Right kidney (tissue), 1 donor: Measurements from ENCODE around the gene NELL1.

Source experiments
- DNase-seq: peaks from one replicate; pipeline ENCODE4 v3.0.0-alpha.2; 2016

The NELL1 gene

GRCh38 chr11:20874358-20874757 is 205.0 kb downstream of the NELL1 start:
- DNase-seq = no peak

DNA sequence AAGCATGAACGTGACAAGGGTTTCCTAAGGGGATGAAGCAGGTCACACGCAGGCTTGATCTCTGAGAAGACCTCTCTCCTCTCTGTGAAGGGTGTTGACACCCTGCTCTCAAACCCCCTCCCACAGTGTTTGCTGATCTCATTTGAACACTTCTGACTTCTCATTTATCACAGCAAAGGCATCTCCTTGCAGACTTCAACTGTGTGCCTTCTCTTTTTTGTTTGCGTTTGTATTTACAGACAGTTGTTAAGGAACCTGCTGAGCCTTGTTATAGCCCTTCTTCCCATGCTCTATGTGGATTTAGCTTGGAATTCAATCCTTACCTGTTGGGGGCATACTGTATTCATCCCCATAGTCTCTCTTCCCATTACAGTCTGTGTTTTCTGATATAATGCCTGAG is 206.5 kb downstream of the NELL1 start:
- no peak for DNase-seq

- DNase-seq = no peak
Measured at GRCh38 chr11:20876738-20877137, 207.4 kb downstream of the NELL1 start.

DNA sequence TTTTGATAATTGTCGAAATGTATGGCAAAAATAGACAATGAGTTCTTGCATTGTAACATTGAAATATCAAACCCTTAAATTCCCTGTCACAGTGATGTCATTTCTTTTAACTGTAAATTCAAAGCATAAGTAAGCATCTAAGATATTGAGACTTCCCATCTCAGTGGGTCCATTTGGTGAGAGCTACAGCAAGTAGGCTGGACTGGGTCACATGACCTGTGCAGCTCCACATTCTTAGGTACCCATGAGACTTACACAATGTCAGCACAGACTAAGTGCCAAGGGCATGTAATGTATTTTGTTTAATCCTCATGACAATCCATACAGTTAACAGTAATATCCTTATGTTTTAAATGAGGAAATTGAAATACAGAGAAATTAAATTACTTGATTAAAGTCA is 210.7 kb downstream of the NELL1 start:
- DNase-seq = no peak

- DNase-seq = no peak
Measured at GRCh38 chr11:20881328-20882079, 212.1 kb downstream of the NELL1 start.

GRCh38 chr11:20887137-20887536 is 217.8 kb downstream of the NELL1 start:
- no peak for DNase-seq

- DNase-seq = no peak
Measured at GRCh38 chr11:20894296-20894695, 224.9 kb downstream of the NELL1 start.

DNA sequence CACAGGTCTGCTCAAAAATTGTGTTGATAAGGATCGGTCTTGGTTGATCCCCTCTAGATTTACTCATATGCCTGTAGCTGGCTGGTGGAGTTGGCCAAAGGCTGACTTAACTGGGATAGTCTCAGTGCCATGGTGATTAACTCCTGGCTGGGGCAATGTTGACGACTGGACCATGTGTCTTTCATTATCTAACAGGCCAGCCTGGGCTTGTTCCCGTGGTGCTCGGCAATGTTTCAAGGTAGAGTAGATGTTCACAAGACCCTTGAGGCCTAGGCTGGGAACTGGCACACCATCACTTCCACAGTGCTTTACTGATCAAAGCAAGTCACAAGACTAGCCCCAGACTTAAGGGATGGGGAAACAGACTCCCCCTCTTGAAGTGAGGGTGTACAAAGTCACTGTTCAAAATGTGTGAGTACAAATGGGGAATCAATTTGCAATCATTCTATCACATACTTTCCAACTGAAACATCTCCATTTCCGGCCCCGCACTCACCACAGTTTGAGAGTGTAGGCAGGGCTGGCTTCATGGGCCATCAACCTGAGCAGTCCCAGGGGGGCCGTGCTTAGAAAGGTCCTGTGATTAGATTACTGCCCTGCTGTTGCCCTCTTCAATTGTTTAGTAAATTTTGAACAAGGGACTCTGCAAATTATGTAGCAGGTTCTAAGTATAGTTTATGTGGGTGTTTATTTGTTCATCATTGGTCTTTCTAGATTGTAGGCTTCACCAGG is 240.8 kb downstream of the NELL1 start:
- DNase-seq = no peak

DNA sequence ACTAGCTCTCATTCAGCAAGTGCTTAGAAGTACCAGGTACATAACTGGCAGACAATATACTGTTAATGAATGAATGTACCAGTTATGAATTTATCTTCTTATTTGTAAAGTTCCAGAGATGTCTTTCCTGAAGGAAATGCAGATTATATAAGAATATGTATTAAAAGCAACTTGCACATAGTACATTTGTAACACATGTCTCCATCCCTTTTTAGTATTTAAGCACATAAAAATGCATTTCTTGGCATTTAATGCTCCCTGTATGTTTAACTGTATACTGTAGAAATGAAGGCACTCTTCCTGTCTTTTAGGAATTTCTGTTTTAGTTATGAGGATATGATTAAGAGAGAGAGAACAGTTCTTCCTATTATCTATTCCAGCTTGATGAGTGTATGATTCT is 241.3 kb downstream of the NELL1 start:
- DNase-seq = no peak

DNA sequence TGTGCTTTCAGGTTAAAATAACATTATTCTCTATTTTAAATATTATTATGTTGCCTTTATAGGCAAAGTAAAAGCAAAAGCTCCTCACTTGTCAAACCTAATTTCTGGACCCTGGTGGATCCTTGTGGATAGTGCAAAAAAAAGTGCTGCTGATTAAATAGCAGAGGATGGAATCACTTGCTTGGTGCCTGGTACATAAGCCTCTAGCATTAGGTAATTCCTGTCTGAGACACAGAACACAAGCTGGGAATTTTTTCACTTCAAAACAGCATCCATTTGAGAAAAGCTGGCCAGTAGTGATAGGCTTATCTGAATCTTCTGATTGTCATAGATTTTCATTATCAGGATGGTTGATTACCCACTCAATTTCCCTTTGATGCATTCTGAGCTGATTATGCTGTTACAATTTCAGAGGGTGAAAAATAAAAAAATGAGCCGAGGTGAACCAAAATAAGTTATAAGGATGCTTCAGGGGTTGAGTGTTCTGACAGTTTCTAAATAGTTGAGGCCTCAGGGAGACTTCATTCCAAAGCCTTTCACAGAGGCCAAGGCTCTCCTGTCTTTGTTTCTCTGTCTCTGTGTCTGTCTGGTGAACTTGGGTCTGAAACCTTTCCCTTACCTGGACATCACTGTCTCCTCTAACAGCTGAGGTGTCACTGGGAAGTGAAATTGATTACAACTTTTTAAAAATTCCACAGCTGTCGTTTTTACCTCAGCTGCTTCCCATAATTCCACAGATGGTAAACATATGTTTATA is 242.9 kb downstream of the NELL1 start:
- no peak for DNase-seq

DNA sequence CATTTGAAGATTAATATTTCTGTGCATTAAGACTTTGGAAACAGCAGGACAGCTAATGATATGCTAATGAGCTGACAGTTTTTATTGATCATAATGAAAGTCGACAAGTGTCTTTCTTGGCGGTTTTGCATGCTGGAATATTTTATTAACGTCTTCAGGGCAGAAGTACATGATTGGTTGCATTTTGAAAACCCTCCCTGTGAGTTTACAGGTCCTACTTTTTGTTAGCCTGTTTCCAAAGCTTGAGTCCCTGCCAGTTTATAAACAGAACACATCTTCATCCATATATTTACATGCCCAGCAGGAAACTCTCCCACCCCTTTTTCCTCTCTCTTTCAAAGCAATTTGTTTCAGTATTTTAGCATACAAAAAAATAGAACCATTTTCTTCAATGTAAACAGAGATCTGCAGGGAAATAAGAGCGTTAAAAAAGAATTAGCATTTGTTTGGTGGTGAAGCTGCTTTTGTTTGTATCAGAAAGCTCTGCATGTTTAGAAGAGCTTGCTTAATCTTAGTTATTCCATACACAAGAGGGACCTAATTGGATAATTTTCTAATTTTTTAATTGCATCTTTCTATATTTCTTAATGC is 243.6 kb downstream of the NELL1 start:
- no peak for DNase-seq

GRCh38 chr11:20917306-20917705 is 247.9 kb downstream of the NELL1 start:
- DNase-seq = no peak

DNA sequence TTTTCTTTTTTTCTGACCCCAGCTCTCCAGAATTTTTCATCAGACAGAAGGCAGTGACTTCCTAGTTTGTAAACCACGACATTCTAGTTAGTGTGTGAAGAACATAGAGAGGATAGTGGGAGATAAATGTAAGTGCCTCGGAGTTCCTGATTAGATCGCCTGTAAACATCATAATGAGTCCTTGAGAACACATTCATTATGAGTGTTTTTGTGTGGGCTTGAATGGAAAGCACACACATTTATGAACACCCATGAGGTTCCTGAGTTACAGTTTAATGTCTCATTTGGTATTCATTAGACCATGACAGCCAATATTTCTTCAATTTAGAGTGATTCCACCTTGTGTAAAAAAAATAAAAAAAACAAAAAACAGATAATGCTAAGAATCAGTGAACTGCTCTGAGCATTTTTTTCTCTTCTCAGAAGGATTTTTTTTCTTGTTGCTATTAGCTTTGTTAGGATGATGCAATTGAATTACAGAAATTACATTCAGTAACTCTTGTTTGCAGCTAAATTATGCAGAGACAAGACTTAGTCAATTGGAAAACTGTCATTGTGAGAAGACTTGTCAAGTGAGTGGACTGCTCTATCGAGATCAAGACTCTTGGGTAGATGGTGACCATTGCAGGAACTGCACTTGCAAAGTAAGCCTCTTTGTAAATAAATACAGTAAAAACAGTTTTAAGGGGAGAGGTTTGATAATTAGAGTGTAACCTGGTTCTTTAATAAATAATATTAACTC is 257.6 kb downstream of the NELL1 start:
- DNase-seq = no peak

GRCh38 chr11:20931029-20931428 is 261.6 kb downstream of the NELL1 start:
- DNase-seq = no peak

- no peak for DNase-seq
Measured at GRCh38 chr11:20933086-20933485, 263.7 kb downstream of the NELL1 start.

DNA sequence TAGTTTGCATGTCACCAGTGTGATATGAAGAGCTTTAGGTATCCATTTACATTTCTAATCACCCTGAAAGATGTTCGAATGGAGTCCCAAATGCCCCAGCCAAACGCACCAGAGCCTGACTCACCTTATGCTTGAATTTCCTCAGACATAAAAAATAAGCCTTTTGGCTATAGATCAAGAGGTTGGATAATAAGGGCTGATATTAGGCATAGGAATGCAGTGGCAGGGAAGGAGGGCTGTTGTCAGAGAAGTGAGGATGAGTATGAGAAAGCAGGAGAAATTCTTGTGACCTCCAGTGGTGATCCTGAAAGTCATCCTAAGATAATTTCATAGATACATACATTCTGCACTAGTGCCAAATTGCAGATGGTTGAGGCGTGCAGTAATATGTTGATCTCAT is 264.6 kb downstream of the NELL1 start:
- DNase-seq = no peak

DNA sequence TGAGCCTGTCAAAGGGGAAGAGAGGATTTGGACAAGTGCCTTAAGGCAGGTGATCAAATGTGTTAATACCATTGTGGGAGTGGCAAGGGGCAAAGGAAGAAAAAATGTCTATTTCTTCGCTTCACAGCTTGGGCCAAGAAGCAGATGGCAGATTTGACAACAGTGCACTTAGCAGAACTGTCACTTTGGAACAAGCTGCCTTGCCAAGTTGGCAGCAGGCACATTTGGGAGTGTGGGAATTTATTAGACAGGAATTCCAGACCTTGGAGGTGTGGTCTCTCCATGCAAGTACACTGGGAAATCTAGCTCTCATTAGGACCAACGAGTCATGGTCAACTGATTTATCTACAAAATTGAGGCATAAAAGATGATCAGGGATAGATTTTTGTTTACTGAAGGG is 265.1 kb downstream of the NELL1 start:
- no peak for DNase-seq

- DNase-seq = no peak
Measured at GRCh38 chr11:20937826-20938225, 268.4 kb downstream of the NELL1 start.

- DNase-seq = no peak
Measured at GRCh38 chr11:20949585-20949984, 280.2 kb downstream of the NELL1 start.

DNA sequence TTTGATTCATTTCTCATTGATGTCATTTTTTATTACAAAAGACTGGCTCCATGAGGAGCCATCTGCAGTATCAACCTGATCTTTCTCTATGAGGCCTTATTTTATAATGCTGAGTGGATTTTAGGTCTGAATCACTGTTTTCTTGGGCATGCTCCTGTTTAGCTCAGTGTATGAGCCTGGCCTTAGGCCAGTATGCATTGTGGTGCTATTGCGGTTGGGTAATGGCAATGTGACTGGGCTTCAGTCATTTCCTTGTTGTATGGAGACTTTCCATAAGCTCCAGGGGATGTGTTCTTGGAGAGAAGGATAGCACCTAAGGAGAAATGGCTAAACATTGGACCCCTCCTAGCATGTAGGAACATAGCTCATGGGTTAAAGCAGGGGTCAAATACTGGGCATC is 293.2 kb downstream of the NELL1 start:
- no peak for DNase-seq

- no peak for DNase-seq
Measured at GRCh38 chr11:20963596-20963995, 294.2 kb downstream of the NELL1 start.

- no peak for DNase-seq
Measured at GRCh38 chr11:20964985-20965384, 295.6 kb downstream of the NELL1 start.
